GM19239 (cell line): ENCODE results near the gene NEGR1.

Source experiments
- DNase-seq: peaks from one replicate; pipeline ENCODE4 v3.0.0; 2011; ENCODE audit warnings: low spot score; ENCODE audit not compliant: insufficient read length
- FAIRE-seq: peaks from 2 replicates; lab custom pipeline; 2011; peaks lifted over from hg19 to GRCh38; lab: Jason Lieb, UNC

NEGR1 gene

GRCh38 chr1:72282271-72283021 is at the start of gene NEGR1:
Gene NEGR1, minus strand, starts transcription at chr1:72282539.
- DNase-seq (peak; percentile 9), FAIRE-seq (no peak)

- no peak for FAIRE-seq
- DNase-seq = no peak
Measured at GRCh38 chr1:72326494-72326893, 44.2 kb upstream of the NEGR1 start.

DNA sequence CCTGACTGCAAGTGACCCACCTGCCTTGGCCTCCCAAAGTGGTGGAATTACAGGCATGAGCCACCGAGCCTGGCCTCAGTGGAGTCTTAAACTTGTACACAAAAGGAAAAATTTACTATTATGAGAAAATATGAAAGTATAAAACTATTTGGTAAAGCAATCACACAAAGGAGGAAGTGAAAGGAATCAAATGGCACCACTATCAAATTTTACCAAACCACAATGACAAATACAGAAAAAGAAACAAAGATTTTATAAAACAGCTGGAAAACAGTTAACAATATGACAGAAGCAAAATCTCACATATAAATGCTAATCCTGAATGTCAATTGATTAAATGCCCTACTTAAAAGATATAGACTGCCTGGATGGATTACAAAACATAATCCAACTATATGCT is 42.1 kb upstream of the NEGR1 start:
- no peak for FAIRE-seq
- no peak for DNase-seq

GRCh38 chr1:72322910-72323309 is 40.6 kb upstream of the NEGR1 start:
- no peak for DNase-seq
- FAIRE-seq = no peak

DNA sequence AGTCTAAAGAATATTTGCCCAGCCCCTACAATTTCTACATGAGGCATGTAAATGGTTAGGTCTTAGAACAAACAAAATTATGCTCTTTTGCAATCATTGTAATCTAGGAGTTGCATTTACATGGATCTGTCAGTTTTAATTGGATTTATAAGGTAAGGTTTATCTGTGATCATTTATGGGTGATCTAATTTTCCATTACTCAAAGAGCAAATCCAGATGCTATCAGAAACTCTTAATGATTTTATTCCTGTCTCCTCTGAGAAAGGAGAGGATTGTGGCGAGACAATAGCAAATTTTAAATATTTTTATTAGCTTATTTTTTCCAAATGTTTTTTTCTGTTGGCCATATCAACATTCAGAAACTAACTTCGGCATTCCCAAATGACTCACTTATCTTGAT is 14.2 kb upstream of the NEGR1 start:
- FAIRE-seq (no peak), DNase-seq (no peak)

GRCh38 chr1:72288886-72289285 is 6.5 kb upstream of the NEGR1 start:
- FAIRE-seq (no peak), DNase-seq (no peak)

DNA sequence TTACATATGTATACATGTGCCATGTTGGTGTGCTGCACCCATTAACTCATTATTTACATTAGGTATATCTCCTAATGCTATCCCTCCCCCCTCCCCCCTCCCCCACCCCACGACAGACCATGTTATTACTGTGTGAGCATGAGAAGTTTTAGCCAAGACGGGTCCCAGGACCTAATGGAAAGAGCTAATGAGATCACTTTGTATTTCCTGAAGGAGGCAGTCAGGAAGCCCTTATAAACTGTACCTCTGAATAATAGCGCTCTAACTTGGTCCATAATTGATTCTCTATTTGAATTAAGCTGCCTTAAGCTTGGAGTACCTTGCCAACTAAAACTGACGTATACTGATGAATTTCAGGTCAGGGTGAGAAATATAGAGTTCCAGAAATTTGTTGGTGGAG is 4.1 kb upstream of the NEGR1 start:
- DNase-seq (no peak), FAIRE-seq (no peak)

DNA sequence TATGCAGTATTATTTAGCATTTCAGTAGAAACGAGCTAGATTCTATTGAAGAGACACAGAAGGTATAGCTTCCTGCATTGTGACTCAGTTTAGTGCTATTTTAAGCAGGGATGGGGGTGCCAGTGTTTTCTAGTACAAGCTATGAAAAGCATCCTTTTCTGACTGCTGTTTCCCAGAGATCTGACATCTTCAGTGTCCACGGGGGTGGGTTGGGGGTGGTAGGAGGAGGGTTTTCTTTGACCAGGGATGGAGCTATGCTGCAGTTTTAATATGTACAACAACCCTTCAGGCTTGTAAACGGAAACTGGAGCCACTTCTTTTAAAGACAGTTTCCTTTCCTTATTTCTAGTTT is 2.7 kb upstream of the NEGR1 start:
- FAIRE-seq (no peak), DNase-seq (no peak)

DNA sequence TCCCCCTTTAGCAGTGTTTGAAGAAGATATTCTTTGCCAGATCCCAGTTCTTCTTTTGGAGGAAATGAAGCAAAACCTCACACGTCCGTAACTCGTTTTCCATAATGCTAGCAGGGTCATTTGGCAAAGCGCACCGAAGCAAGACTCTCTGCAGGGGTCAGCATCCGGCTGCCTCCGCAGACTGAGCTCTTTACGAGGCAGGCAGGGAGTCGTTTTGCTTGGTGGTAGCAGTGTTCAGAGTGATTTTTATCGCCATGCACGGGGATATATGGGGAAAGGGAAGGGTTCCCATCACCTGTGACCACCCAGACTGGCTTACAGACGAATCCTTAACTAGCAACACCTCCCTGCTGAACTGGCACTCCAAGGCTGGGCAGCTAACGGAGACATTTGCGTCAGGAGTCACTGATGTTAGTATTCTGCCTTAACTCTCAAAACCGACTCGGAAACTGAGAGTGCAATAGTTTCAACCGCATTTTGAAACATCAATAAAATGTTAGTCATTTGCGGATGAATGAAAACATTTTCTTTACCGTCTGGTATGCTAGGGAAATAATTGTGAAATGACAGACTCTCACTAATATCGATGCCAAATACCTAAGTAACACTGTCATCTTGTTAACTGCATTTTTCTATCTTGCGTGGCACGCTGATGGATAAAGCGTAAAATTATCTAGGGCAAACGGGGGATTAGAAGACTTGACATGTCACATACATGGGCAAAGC is 2.2 kb upstream of the NEGR1 start:
- FAIRE-seq = peak; percentile 40
- DNase-seq = peak; percentile 4

DNA sequence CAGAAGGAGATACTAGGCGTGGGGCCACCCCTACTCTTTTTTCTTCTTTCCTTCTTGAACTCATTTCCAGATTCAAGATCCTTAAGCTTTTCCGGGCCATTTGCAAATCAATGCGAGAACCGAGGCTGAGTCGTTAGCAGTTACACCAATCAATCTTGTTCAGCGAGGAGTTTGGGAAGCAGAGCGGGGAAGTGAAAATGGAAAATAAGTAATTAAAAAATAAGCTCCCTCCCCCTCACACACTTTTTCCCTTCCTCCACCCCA is 1.7 kb upstream of the NEGR1 start:
- no peak for FAIRE-seq
- no peak for DNase-seq

- FAIRE-seq (no peak), DNase-seq (no peak)
Measured at GRCh38 chr1:72283307-72284083, 1.2 kb upstream of the NEGR1 start.

DNA sequence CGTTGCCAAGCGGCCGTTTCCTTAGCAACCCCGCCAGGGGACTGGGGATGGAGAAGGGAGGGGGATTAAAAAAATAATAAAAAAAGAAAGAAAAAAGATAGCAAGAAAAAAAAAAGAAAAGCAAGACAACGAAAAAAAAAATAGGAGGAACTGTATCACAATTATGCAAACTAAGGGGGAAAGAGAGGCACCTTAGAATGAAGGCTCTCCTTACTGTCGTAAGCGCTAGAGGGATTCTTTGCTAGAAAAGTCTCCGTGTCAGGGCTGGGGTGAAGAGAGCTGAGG is 625 bp upstream of the NEGR1 start:
- FAIRE-seq (no peak), DNase-seq (no peak)

- FAIRE-seq (no peak), DNase-seq (no peak)
Measured at GRCh38 chr1:72281637-72282270, 585 bp downstream of the NEGR1 start.

DNA sequence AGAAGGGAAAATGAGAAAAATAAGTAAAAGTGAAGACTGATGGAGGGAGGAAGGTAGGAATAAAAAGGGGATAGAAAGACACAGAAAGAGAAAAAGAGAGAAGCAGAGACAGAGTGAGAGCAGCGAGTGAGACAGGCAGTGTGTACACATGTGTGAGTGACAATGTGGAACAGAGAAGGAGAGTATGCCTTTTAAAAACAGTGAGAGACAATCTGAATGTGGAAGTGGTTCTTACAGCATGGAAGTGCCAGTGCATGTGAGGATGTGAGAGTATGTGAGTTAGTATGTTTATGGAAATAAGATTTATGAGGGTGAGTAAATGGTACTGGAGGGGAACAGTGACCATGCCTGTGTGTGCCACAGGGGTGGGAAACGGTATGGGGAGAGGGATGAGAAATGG is 1.2 kb downstream of the NEGR1 start:
- no peak for FAIRE-seq
- no peak for DNase-seq

DNA sequence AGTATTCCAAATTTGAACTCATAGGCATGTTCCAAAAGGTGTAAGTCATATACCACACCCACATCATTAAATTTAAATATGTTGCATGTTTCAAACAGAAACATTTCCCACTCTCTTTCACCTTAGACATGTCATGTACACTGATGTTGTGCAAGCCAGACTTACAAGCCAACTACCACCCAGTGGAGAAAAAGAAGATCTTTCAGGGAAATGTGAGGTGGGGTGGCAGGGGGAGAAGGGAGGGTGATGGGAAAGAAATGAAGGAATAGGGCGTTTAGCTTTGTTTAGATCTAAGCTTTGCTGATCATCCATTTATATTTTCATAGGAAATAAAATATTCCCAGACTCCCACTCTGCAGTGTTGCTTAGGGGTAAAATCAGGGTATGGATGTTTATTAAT is 1.6 kb downstream of the NEGR1 start:
- no peak for FAIRE-seq

GRCh38 chr1:72280131-72280530 is 2.2 kb downstream of the NEGR1 start:
- no peak for FAIRE-seq
- DNase-seq = no peak

More for the DNA sequence above, 1.6 kb downstream of the NEGR1 start:
- no peak for DNase-seq

DNA sequence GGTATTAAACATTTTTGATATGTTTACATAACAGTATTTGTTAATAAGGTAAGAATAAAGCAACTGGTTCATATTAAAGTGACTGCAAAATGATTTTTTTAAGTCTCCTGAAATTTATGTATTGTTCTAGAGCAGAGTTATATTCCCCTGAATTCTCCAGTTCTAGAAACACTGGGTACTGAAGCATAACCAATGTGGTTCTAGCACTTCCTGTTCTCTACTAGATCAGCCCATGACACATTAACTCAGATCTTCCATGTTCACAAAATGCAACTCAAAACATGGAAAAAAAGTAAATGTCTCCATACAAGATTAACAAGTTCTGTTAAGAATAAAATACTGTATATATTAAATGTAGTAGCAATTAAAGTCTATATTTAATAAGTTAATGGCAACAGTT is 3.9 kb downstream of the NEGR1 start:
- DNase-seq = no peak
- FAIRE-seq = no peak

DNA sequence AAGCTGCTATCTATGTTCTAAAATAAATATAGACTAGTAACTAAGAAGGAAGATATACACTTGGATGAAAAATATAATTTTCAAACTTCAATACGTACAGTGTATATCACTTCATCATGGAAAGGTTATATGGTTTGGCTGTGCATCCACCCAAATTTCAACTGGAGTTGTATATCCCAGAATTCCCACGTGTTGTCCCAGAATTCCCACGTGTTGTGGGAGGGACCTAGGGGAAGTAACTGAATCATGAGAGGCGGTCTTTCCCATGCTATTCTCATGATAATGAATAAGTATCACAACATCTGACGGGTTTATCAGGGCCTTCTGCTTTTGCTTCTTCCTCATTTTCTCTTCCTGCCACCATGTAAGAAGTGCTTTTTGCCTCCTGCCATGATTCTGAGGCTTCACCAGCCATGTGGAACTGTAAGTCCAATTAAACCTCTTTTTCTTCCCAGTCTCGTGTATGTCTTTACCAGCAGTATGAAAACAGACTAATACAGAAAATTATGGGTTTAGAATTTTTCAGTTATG is 10.7 kb downstream of the NEGR1 start:
- FAIRE-seq (no peak), DNase-seq (no peak)

GRCh38 chr1:72262735-72263134 is 19.6 kb downstream of the NEGR1 start:
- DNase-seq = no peak
- no peak for FAIRE-seq

GRCh38 chr1:72253132-72253531 is 29.2 kb downstream of the NEGR1 start:
- FAIRE-seq (no peak), DNase-seq (no peak)

DNA sequence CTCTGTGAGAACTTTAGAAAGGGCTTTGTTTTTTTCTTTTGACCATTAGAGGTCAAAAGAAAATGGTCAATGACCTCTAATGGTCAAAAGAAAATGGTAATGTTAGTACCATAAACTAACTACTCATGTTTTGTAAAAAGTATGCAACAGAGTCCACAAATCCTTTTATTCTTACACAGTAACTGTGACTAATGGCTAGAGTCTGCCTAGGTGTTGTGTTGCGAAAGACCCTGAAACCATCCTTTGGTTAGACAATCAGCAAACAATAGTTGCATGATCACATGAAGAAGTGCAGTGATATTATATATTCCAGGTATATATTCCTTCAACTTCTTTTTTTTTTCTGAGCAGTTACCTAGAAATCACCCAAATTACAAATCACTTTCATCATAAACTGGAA is 40.9 kb downstream of the NEGR1 start:
- DNase-seq (no peak), FAIRE-seq (no peak)
